Stimulated activated CD4-positive, alpha-beta T cell treated with anti-CD3 and anti-CD28 coated beads, Interleukin-15, amount 100 ng/mL, for 24 hours (primary cell): ENCODE data around the gene KCNJ5.

ENCODE experiments used
- DNase-seq: peaks from one replicate; pipeline ENCODE4 v3.0.0-alpha.2; 2020

The KCNJ5 gene

DNA sequence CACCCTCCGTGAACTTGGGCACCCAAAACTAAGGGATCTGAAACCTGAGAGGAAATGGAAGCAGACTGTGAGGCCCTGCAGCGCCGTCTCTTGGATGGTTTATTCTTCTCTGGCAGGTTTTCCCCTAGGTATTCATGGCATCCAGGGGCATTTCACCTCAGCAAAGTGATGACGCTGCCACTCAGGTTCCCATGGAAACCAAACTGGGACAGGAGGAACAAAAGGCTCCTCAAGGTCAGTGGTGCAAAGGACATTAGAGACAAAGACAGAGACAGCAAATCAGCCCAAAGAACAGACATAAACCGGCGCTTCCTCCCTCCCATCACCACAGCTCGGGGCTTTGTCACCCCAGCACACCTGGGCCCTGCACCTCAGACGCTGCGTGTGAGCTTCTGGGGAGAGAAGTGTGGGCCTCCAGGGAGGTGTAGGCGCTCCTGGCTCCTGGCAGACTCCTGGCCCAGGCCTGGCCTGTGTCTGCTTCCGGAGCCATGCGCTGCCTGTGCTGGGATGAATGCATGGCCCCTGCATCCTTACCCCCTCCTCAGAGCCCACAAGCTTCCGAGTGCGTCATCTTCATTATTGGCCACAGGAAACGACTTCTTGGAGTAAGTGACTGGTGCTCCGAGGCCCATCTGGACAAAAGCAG is 45.6 kb downstream of the KCNJ5 start:
- no peak for DNase-seq

- no peak for DNase-seq
Measured at GRCh38 chr11:128937480-128937879, 46.3 kb downstream of the KCNJ5 start.

GRCh38 chr11:128938156-128938885 is 47.2 kb downstream of the KCNJ5 start:
- DNase-seq: no peak

DNA sequence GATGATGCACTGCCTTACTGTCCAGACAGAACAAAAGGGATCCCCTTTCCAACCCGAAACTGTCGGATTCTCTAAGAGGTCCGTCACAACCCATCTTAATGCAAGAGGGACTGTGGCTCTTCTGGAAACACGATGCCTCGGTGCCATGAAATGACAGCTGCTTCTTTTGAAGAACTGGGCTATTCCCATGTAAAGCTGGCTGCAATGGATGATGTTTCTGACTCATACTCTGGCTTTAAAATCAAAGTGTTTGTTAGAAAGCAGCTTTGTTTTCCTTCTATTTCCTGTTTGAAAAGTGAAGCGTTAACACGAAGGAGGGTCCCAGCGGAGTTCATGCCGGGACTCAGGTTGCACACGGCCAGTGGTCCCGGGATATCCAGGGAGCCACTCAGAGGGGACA is 48.4 kb downstream of the KCNJ5 start:
- no peak for DNase-seq

GRCh38 chr11:128940156-128940555 is 49.0 kb downstream of the KCNJ5 start:
- no peak for DNase-seq

DNA sequence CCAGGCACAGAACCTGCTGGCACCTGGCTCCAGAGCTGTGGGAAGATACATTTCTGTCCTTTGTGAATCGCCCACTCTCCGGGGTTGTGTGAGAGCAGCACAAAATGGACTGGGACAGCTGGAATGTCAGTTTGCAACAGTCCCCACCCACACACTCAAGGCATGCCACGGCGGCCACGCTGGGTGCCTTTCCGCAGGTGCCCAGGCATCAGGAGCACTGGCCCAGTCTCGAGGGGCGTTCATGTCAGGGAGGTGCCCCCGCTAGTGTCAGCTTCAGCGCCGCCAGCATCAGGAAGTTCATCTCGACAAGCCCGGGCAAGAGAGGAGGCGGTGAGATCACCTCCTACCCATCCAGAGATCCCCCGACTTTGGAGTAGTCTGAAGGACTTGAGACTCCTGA is 49.4 kb downstream of the KCNJ5 start:
- no peak for DNase-seq

DNA sequence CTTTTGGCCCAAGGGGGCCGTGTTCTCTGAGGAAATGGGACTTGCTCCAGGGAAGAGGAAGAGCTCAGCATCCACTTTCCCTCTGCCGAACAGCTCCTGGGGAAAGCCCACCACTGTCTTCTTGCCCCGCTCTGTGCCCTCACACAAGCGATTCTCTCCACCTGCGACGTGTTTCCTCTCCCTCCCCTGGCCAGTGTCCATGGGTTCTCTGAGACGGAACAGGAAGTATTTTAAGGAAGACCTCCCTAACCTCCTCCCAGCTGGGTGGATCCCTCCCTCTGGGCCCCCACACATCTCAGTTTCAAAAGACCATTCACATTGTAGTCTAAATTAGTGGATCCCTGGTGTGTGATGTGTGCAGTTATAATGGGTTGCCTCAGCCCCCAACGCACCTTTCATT is 50.0 kb downstream of the KCNJ5 start:
- DNase-seq: no peak

DNA sequence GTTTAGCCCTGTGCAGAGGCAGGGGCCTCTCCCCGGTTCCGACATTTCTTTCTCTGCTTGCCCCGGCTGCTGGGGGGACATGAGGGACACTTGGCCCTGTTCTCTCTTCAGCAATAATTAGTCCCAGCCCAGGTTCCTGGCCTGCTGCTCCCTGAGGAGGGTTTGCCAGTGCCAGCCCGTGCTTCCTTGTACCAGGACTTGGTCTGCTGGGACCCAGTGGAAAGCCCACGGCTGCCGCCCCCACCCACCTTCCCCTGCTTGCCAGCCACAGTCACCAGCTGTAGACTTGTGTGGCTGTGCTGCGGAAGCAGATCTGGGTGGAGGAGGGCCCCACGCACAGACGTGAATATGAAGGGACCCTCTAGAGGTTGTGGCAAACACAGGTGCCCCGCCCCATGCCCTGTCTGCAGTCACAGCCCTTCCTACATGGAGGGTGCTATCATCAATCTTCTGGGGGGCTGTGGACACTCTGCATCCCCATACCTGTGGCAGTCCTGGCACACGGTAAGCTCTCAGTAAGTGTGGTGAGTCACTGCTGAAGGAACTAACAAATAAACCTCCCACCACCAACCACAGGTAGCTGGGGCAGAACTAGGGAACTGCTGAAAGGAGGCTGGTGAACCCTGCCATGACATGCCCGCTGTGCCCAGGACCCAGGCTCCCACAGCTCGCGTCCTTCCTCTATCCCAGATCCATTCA is 50.6 kb downstream of the KCNJ5 start:
- DNase-seq: no peak

- DNase-seq: no peak
Measured at GRCh38 chr11:128942272-128942612, 51.1 kb downstream of the KCNJ5 start.

DNA sequence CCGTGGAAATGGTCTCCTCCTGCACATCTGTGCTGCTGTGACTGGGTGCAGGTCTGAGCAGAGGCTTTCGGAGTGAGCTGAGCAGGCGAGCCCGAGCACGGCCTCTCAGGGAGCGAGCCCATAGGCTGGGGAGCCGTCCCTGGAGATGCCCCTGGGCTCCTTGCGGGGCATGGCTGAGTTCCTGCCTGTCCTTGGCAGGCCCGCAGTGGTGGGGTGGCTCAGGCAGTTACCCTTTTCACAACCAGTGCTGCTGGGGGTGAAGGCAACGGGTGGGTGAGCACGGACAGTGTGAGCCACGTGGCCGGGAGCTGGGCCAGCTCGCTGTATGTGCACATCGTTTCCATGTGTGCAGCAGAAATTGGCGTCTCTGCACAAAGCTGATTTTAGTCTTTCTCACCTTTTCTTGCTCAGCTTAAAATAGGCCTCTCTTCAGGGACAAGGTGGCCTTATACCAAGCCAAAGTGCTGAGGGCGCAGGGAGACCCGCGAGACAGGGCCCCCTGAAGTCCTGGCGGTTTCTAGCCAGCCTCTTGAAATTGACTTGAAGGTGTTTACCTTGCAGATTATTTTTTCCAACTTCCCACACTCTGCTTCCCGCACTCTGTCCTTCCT is 51.8 kb downstream of the KCNJ5 start, which contains the start of gene TP53AIP1:
TP53AIP1 (minus strand) TSS at position 55 of the 611 bp plus-strand sequence. CDS start 5,053 bp downstream, outside the sequence.
- no peak for DNase-seq

DNA sequence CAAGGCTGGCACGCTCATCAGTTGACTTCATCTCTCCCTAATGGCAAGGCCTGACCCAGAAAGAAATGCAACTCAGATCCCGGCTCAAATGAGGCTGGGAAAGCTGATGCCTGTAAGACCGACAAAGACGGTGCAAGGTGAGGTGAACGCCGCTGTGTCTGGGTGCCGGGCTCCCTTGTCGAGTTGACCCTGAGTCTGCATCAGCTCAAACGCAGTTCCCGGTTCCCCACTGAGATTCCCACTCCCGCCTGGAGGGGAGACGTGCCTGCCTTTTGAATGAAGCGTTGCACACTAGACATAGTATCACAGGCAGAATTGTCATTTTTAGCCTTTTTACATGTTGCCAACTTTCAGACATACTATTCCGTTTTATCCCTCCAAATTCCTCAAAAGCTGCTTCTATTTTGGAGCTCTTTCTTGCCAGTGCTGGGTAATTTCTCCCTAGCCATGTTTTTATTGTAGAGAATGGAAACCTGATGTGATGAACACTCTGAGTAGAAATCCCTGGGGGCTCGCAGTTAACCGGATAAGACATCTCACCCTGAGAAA is 52.3 kb downstream of the KCNJ5 start:
- DNase-seq: no peak

GRCh38 chr11:128946648-128947047 is 55.5 kb downstream of the KCNJ5 start:
- no peak for DNase-seq

- DNase-seq: no peak
Measured at GRCh38 chr11:128947773-128948172, 56.6 kb downstream of the KCNJ5 start.

- DNase-seq: no peak
Measured at GRCh38 chr11:128948583-128948982, 57.4 kb downstream of the KCNJ5 start.

GRCh38 chr11:128949791-128950454 is 58.8 kb downstream of the KCNJ5 start:
- no peak for DNase-seq

DNA sequence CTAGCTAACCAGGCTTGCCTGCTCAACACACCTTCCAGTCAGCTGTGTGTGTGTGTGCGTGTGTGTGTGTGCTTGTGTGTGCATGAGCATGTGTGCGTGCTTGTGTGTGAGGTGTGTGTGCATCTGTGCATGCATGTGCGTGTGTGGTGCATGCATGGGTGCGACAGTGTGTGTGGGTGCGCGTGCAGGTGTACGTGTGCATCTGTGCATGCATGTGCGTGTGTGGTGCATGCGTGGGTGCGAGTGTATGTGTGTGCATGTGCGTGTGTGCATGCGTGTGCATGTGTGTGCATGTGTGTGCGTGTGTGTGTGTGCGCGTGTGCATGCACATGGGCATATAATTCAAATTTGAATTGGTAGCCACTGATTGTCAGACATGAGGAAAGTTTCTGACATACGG is 62.0 kb downstream of the KCNJ5 start:
- DNase-seq: no peak

GRCh38 chr11:128955636-128956035 is 64.5 kb downstream of the KCNJ5 start:
- DNase-seq: no peak

DNA sequence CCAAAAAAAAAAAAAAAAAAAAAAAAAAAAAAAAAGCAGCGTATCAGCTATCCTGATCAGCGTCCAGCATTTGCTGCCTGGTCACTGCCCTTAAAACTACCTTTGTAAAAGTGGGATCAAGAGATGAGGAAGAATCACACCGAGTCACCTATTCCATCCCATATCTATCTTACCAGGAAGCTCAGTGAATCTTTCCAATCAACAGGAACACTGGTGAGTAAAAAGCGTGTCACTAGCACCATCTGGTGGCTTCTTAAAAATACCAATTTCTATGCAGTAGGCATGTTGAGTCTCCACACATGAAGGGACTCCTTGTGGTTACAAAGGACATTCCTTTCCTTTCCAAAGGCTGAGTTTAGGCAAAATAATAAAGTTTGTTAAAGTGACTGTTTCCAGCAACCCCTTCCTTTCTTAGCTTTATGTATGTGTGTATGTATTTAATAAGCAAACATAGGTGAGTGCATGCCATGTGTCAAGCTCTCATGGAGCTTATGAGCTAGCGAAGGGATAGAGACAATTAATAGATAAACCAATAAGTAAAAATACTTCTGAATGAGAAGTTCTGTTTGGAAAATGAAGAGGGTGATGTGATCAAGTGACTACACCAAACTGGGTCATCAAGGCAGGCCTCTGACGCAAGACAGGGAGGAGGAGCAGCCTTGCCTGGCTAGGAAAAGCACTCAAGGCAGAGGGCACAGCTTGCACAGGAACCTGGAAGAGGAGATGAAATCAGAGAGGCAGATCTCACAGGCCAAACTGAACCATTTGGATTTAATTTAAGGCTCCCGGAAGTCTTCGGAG is 65.4 kb downstream of the KCNJ5 start:
- DNase-seq: peak; percentile 14

GRCh38 chr11:128957202-128957482 is 66.0 kb downstream of the KCNJ5 start:
- no peak for DNase-seq

DNA sequence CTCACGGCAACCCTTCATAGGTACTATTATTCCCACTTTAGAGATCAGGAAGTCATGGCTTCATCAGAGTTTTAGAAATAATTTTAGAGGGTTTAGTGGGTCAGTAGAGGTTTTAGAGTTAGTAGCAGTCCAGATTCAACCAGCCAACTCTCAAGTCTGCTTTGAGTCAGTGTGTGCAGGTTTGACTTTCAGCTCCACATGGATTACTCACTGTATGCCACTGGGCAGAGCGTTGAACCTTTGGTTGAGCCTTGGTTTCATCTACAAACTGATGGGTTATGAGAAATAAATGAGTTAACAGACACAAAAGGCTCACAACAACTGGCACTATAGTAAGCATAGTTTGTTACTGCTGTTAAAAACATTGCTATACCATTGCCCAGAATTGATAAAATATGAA is 70.5 kb downstream of the KCNJ5 start:
- DNase-seq: no peak

- no peak for DNase-seq
Measured at GRCh38 chr11:128962896-128963295, 71.7 kb downstream of the KCNJ5 start.

GRCh38 chr11:128963744-128964325 is 72.7 kb downstream of the KCNJ5 start:
- no peak for DNase-seq
